HG02973 (cell line): Measurements from ENCODE around the gene TBC1D19.

ENCODE experiments used
- ATAC-seq: cut with Tn5 transposase; IDR thresholded peaks from one replicate; pipeline ENCODE4 v1.9.1; 2021; ENCODE audit warnings: moderate library complexity; ENCODE audit not compliant: unreplicated experiment

The TBC1D19 gene

GRCh38 chr4:26729027-26729426, 145.1 kb downstream of the TBC1D19 start:
- ATAC-seq: no peak

GRCh38 chr4:26729547-26729946, 145.7 kb downstream of the TBC1D19 start:
- no peak for ATAC-seq

DNA sequence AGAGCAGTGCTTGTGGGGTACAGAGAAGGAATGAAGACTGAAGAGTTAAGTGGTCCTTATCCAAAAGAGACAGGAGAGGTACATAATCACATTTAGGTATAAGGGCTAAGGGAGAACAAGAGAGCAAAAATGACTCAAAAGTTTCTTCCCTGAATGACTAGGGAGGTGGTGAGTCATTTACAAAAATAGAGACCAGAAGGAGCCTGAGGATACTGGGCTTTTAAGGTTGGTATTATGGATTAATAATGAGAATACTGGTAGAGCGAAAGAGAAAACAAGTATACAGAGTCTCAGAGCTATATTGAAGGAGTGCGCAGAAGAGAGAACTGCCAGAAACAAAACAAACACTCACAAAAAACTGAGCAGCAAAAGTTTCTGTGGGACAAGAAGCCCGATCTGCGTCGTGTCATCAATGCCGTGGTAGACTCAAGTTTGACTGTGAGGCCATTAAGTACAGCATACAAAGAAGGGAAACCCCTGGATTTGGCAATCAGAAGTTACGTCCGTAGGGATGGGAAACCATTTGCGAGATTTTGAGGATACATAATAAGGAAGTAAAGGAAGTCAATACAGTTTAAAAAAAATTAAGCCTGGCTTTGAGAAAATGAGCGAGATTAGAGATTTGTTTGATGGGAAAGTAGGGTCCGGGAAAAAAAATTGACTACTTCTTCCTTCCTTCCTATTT, 147.6 kb downstream of the TBC1D19 start:
- ATAC-seq: peak; percentile 93

- ATAC-seq: no peak
Measured at GRCh38 chr4:26732356-26732755, 148.5 kb downstream of the TBC1D19 start.

DNA sequence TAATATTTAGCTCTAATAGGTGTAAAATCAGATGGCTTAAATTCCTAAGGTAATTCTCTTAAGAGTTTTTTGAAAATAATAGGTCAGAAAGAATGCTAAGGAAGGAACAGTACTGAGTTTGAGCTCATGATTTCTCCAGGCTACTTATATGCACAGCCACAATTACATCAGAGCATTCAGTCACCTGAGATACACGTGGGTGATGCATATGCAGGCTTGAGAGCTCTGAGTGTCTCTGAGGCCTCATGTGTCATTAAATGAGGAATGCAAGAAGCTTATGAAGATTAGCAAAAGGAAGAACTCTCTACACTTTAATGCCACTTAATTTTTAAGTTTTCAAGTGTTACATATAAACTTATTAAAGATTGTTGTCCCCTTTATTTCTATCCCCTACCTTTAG, 152.7 kb downstream of the TBC1D19 start:
- ATAC-seq: no peak

DNA sequence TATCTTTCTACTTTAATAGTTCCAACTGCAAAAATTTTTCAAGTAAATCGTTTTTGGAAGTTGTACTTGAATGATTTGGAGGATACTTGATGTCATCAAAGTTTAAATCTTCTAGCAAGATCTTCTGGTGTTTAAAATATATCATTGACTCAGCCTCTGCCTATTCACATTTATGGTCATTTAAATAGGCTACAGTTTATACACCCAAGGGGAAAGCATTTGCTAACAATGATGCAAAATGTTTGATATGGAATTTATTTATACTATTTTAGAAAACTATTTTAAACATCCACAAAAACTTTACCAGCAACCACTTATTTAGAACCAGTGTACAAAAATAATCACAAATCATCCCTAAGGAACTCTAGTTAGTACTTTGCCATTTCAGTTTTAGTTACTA, 153.5 kb downstream of the TBC1D19 start:
- ATAC-seq: no peak

DNA sequence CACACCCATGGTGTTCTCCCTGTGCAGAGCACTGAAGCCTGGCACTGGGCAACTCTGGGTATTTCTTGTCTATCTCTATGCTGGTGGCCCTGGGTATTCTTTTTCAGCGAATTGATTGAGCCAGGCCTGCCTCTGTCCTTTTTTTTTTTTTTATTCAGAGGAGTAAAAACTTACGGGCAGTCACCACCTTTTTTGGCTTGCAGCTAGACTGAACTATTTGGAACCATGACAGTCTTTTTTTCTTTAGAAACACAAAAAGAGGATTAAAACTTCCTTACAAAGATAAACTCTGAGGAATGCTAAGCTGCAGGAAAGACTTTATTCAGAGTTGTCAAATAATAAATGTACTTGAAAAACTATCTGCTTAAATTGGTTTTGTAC, 157.6 kb downstream of the TBC1D19 start:
- no peak for ATAC-seq

- ATAC-seq: peak; percentile 99
Measured at GRCh38 chr4:26746802-26747213, 162.9 kb downstream of the TBC1D19 start.

DNA sequence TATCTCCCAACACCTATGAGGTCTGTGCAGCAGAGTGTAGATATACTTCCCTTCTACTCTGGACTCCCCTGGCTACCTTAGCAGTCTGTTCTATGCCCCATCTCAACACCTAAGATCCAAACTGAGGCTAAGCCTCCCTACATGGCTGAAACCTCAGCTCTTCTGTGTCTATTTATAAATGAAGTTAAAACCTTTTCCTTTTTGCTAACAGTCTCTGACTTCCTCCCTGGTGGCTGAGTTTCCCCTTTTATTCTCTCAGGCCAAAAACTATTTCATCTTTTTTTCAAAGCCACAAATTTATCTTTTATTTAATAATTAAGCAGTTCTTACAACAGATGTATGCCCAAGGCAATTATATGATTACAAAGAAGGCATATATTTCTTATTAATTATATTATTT, 164.9 kb downstream of the TBC1D19 start:
- ATAC-seq: no peak

DNA sequence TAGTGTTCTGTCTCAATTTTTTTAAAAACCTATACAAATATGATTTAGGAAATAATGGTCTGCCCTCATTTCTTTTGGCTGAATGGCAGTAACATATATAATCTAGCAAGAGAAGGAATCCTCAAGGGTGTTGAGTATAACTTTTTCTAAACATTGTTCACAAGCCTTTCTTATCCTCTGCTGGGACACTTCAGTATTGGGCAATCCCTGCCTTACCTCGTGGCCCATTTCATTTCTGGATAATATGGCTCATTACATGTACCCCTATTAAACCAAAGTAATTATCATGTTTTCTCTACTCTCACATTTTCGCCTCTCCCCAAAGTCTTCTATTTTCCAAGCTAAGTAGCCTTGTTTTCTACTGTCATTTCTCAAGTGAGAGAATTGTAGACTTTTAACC, 166.0 kb downstream of the TBC1D19 start:
- no peak for ATAC-seq

- ATAC-seq: no peak
Measured at GRCh38 chr4:26751004-26751403, 167.1 kb downstream of the TBC1D19 start.

DNA sequence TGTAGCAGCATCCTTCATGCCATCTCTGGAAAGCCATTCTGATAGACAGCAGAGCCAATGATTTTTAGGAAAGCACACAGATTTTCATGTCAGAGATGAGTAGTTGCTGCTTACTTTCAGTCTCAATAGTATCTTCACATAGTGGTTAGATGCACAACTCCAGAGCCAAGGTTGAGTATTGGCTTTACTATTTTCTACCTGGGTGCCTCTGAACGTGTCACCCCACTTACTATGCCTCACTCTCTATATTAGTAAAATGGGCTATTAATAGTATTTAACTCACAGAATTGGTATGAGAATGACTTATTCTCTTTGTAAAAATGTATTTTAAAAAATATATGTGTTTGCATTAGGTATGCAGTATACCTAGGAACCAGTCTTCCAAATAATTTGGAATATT, 168.0 kb downstream of the TBC1D19 start:
- ATAC-seq: peak; percentile 97

DNA sequence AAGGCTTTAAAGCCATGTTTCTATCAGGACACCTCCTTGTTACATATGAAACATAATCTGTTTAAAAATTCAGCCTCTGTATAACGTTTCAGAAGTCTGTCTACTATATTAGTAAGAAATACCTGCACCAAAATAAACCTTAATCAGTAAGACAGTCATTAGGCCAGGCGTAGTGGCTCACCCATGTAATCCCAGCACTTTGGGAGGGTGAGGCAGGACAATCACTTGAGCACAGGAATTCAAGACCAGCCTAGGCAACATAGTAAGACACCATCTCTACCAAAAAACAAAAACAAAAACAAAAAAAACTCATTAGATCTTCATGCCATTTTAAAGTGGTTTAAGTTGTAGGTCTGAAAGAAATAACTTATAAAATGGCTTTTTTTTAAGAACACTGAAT, 169.3 kb downstream of the TBC1D19 start:
- ATAC-seq: no peak

DNA sequence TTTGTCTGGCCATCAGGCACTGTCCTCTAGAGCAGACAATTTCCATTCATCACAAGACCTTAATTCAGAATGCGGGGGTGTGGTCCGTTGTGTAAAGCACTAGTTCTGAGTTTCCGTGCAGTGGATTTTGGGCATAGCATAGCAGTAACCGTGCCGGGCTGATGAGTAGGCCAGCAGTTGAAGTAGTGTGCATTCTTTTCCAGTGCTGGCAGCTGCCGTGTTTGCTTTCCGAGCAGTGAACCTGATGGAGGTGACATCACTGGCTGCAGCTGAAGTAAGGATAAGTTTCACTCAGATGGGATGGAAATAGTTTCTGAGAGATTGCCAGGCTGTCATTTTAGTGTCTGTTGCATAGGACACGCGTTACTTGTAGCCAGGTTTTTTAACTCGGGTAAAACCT, 169.7 kb downstream of the TBC1D19 start:
- no peak for ATAC-seq

- ATAC-seq: no peak
Measured at GRCh38 chr4:26757751-26758150, 173.9 kb downstream of the TBC1D19 start.

DNA sequence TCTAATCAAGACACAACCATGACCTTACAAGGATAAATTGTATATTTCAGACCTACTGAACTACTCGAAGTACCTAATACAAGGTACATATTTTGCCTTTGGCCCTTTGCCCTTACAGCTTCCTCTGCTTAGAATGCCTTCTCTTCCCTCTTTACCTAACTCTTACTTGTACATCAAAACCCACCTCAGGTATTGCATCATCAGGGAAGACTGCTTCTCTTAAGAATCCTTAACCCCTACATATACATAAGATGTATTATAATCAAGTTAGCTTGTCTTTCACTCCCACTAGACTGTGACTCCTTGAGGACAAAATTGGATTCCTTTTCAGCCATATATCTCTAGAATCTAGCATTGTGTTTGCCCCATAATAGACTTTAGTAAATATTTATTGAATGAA, 175.0 kb downstream of the TBC1D19 start:
- no peak for ATAC-seq

DNA sequence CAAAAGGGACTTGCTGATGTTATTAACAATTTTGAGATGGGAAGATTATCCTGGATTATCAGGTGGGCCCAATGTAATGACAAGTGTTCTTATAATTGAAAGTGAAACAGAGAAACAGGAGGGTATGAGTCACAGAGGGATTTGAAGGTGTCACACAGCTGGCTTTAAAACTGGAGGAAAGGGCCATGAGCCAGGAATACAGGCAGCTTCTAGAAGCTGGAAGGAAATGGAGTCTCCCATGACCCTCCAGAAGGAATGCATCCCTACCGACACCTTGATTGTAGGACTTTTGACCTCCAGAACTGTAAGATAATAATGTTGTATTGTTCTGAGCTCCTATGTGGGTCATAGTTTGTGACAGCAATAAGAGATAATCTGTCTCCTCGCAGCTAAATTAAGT, 178.8 kb downstream of the TBC1D19 start:
- no peak for ATAC-seq

- ATAC-seq: no peak
Measured at GRCh38 chr4:26763063-26763462, 179.2 kb downstream of the TBC1D19 start.

- no peak for ATAC-seq
Measured at GRCh38 chr4:26763648-26764047, 179.8 kb downstream of the TBC1D19 start.

DNA sequence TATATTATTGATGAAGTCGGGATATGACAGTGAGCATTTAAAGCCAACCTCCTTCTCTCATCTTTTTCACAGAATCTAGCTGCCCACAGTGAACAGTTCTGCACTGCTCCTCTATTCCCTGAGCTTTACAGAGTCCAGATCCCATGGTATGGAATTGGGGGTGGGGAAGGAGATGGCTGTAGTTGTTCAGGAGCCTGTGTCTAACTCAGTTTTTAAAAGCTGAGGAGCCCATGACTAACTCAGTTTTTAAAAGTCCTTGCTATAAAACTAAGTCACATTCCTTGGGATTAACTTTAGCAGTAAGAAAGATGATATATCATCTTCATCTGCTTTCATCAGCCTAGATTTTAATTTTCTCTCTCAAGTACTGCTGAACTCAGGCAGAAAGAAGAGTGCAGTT, 180.3 kb downstream of the TBC1D19 start:
- no peak for ATAC-seq

DNA sequence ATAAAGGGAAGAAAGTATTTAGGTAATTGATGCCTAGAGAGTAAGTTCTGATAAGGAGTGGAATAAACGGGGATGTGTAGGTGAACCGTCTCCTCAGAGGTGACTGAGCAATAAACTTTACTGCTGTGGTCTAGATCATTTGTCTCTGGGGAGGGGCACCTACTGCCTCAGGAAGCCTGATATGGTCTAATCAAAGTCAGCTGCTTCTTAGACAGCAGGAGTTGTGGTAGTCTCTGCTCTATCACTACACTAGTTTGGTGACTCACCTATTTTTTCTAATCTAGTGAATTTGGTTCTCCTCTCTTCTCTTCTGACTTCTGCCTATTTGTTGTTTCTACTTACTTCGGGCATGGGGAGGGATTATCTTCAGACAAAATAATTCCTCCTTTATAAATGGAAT, 181.6 kb downstream of the TBC1D19 start:
- ATAC-seq: no peak

DNA sequence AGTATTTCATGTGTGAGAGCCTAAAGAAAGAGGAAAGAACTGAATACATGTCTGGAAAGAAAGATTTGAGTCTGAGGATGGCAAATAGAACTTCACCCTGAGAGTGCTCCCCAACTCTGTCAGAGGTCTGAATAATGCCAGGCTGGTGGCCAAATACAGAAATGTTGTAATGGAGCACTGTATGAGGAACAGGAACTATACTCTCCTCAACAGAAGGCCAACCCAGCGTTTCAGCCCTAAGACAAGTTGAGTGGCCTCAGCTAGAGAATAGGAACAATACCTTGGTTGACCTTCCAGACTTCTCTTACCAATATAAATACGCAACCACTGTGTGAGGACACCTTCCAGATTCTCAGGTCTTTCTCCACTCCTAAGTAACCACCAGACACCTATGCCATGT, 182.3 kb downstream of the TBC1D19 start:
- ATAC-seq: no peak

DNA sequence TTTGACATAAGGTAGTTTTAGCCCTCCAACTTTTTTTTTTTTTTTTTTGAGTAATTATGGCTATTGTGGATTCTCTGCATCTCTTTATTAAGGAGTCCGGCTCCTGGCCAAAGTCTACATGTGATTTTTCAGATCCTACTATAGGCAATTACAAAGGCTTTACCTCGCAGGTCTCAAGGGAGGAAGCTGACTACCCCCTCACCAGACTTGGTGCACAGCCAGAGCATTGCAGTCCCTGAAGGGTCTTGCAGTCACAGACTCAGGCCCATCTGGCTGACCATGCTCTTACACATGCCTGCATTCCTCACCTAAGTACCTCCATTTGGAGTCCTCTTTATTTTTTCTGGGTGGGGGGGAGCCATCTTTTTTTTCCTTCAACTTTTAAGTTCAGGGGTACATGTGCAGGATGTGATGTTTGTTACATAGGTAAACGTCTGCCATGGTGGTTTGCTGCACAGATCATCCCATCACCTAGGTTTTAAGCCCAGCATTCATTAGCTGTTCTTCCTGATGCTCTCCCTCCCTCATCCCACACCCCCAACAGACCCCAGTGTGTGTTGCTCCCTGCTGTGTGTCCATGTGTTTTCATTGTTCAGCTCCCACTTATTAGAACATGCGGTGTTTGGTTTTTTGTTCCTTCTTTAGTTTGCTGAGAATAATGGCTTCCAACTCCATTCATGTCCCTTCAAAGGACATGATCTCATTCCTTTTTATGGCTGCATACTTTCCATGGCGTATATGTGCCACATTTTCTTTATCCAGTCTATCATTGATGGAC, 188.4 kb downstream of the TBC1D19 start:
- ATAC-seq: no peak
